K562 (cell line): ENCODE data around the gene EFHC1. TPM values are rescaled to one million over a fixed set of nuclear protein-coding genes. Genes with fewer than 3 reads are reported as not detected.

Experiments
- BRD4 ChIP-seq: fragments of 200-600 bp; sonication (generic); IDR thresholded peaks from 2 replicates; pipeline ENCODE4 v1.6.1; 2017; ENCODE audit warnings: inconsistent platforms
- ERF ChIP-seq: fragments of 450-650 bp; formaldehyde crosslinking; IDR thresholded peaks from 2 replicates; pipeline ENCODE4 v1.4.0; 2020; ENCODE audit warnings: mild to moderate bottlenecking, mixed read lengths
- FOXJ2 ChIP-seq: fragments of 200-800 bp; sonication (Bioruptor generic); IDR thresholded peaks from 2 replicates; pipeline ENCODE4 v1.6.1; 2016; ENCODE audit warnings: missing genetic modification characterization, missing compliant biosample characterization
- JUNB ChIP-seq: fragments of 450-650 bp; formaldehyde crosslinking; conservative IDR thresholded peaks from 2 replicates; pipeline ENCODE4 v1.4.0; 2020; ENCODE audit warnings: mild to moderate bottlenecking
- MECOM ChIP-seq: fragments of 250-450 bp; sonication (Bioruptor Pico); IDR thresholded peaks from 2 replicates; pipeline ENCODE4 v1.8.0; 2022; ENCODE audit warnings: inconsistent platforms
- PHF21A ChIP-seq: fragments of 450-650 bp; IDR thresholded peaks from 2 replicates; pipeline ENCODE4 v1.6.1; 2017; ENCODE audit warnings: low read depth, borderline replicate concordance
- SMARCA4 ChIP-seq: fragments of 450-650 bp; IDR thresholded peaks from 2 replicates; pipeline ENCODE4 v1.6.1; 2016
- TBL1XR1 ChIP-seq, 2 experiments: IDR thresholded peaks; 2 replicates each; pipeline ENCODE4 v1.6.1; 2012; ENCODE audit warnings: improper control_type of control experiment in 2 of 2, low read length in 2 of 2, mild to moderate bottlenecking in 1 of 2
- TFAM ChIP-seq: fragments of 250-450 bp; sonication (Bioruptor Pico); conservative IDR thresholded peaks from 2 replicates; pipeline ENCODE4 v1.5.0; 2021; ENCODE audit warnings: mild to moderate bottlenecking, moderate library complexity
- ZFP1 ChIP-seq: fragments of 450-650 bp; formaldehyde crosslinking; IDR thresholded peaks from 2 replicates; pipeline ENCODE4 v1.4.0; 2020; ENCODE audit warnings: mild to moderate bottlenecking, mixed read lengths
- ZNF175 ChIP-seq: fragments of 200-800 bp; sonication (Bioruptor generic); IDR thresholded peaks from 2 replicates; pipeline ENCODE4 v1.6.1; 2016; ENCODE audit warnings: low read depth, mild to moderate bottlenecking, missing genetic modification characterization, missing compliant biosample characterization
- ZNF212 ChIP-seq: fragments of 450-650 bp; formaldehyde crosslinking; IDR thresholded peaks from 2 replicates; pipeline ENCODE4 v1.4.0; 2020; ENCODE audit warnings: mild to moderate bottlenecking
- ZNF780A ChIP-seq: fragments of 250-450 bp; sonication (Bioruptor Pico); IDR thresholded peaks from 2 replicates; pipeline ENCODE4 v1.5.0; 2021; ENCODE audit warnings: mild to moderate bottlenecking
- polyA plus RNA-seq, 8 experiments: library from polyadenylated mRNA; depleted of rRNA in 4 of 8; stranded (reverse) in 5 of 8; unstranded in 3 of 8; fragments of >200 nt; fragmentation: Nextera tagmentation in 2 of 8; fragmentation: Illumina TruSeq in 1 of 8; extraction: Ambion mirVana in 2 of 8; extraction: Trizol in 1 of 8; gene quantifications; 2 replicates each; pipeline versions ENCODE4 v1.2.1 to v1.2.3, GENCODE V29; 2011 to 2014; ENCODE audit warnings: inconsistent platforms in 1 of 8, missing spikeins in 1 of 8
- total RNA-seq, 7 experiments: library from RNA; depleted of rRNA in 6 of 7; stranded (reverse); fragments of >200 nt in 6 of 7; fragmentation: Illumina TruSeq in 2 of 7; extraction: Trizol in 2 of 7; gene quantifications; 2 replicates each; pipeline versions ENCODE4 v1.2.1 to v1.2.3, GENCODE V29; 2011 to 2021; ENCODE audit warnings: low replicate concordance in 1 of 7
- TF ChIP-seq, protein P1 (sequence below): IDR thresholded peaks from 2 replicates; pipeline ENCODE4 v1.6.1; 2014; ENCODE audit warnings: antibody characterized with exemption
- TF ChIP-seq, protein P2 (sequence below): fragments of 250-450 bp; sonication (Bioruptor Pico); IDR thresholded peaks from 2 replicates; pipeline ENCODE4 v1.8.0; 2021; ENCODE audit warnings: borderline replicate concordance, mild to moderate bottlenecking, moderate library complexity; ENCODE audit not compliant: poor library complexity, severe bottlenecking
- TF ChIP-seq, protein P3 (sequence below): fragments of 450-650 bp; IDR thresholded peaks from 2 replicates; pipeline ENCODE4 v1.6.1; 2018; ENCODE audit warnings: mild to moderate bottlenecking, low read depth; ENCODE audit not compliant: partially characterized antibody
- TF ChIP-seq, protein P4 (sequence below): sonication (generic); formaldehyde crosslinking; IDR thresholded peaks from 2 replicates; pipeline ENCODE4 v1.8.0; 2022; ENCODE audit warnings: mild to moderate bottlenecking, low read depth, missing genetic modification reagents
- TF ChIP-seq, protein P5 (sequence below): fragments of 450-650 bp; formaldehyde crosslinking; IDR thresholded peaks from 2 replicates; pipeline ENCODE4 v1.4.0; 2022; ENCODE audit warnings: missing genetic modification characterization
- TF ChIP-seq, protein P6 (sequence below): fragments of 250-450 bp; sonication (Bioruptor Pico); IDR thresholded peaks from 2 replicates; pipeline ENCODE4 v1.5.0; 2020; ENCODE audit warnings: mild to moderate bottlenecking

The EFHC1 gene
- total and polyA plus RNA-seq, 9 of the 15 experiments (the other 6 are each of a cell fraction or from before 2014, with no cell fraction given), result 9.5 to 31.0 (median 14.9) TPM

DNA sequence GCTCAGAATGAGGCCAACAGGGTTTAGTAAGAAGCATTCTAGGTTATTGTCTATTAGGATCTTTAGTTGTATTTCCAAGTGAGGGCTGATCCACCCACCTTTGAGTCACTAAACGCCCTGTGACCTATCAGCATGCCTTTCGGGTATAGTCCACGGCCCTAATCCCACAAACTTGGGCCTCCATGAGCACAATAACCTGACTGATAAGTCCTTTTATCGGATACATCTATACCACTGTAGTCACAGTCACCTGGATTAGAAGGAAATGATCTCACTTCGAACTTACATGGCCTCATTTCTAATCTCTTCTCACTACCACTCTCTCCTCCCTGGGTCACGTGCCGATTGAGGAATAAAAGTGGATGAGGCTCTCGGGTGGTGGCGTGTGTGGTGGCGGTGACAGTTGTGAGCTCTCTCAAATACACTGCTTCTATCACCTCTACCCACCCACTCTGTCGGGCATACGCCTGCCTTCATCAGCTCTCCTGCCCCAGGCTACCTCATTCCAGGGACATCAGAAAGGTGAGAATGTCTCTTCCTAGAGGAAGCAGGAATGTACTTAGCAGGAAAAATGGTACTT, 91.5 kb downstream of the EFHC1 start (continued):
- TF ChIP-seq TBL1XR1 (IDR thresholded peaks at IDR 0.05; ENCODE audit: low read length in 2 of 2) (no peak), PHF21A (no peak), BRD4 (no peak), JUNB (CRISPR knock-in tag) (no peak), SMARCA4 (peak; percentile 14; the same call in 1 of the 2 replicates), ZFP1 (no peak), ZNF212 (no peak), ZNF780A (CRISPR knock-in tag) (no peak), FOXJ2 (tag) (no peak), MECOM (CRISPR knock-in tag) (peak; percentile 65; the same call in 1 of the 2 replicates), TFAM (CRISPR knock-in tag) (no peak), ERF (CRISPR knock-in tag) (no peak), ZNF175 (CRISPR knock-in tag) (0 out of 2 replicates have a peak, but pooled peaks have one; percentile 22)
- TF ChIP-seq, protein P1, sequence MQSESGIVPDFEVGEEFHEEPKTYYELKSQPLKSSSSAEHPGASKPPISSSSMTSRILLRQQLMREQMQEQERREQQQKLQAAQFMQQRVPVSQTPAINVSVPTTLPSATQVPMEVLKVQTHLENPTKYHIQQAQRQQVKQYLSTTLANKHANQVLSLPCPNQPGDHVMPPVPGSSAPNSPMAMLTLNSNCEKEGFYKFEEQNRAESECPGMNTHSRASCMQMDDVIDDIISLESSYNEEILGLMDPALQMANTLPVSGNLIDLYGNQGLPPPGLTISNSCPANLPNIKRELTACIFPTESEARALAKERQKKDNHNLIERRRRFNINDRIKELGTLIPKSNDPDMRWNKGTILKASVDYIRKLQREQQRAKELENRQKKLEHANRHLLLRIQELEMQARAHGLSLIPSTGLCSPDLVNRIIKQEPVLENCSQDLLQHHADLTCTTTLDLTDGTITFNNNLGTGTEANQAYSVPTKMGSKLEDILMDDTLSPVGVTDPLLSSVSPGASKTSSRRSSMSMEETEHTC, result no peak
- TF ChIP-seq, protein P2, sequence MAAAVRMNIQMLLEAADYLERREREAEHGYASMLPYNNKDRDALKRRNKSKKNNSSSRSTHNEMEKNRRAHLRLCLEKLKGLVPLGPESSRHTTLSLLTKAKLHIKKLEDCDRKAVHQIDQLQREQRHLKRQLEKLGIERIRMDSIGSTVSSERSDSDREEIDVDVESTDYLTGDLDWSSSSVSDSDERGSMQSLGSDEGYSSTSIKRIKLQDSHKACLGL (CRISPR knock-in tag), result no peak
- TF ChIP-seq, protein P3, sequence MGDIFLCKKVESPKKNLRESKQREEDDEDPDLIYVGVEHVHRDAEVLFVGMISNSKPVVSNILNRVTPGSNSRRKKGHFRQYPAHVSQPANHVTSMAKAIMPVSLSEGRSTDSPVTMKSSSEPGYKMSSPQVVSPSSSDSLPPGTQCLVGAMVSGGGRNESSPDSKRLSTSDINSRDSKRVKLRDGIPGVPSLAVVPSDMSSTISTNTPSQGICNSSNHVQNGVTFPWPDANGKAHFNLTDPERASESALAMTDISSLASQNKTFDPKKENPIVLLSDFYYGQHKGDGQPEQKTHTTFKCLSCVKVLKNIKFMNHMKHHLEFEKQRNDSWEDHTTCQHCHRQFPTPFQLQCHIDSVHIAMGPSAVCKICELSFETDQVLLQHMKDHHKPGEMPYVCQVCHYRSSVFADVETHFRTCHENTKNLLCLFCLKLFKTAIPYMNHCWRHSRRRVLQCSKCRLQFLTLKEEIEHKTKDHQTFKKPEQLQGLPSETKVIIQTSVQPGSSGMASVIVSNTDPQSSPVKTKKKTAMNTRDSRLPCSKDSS, result no peak
- TF ChIP-seq, protein P4, sequence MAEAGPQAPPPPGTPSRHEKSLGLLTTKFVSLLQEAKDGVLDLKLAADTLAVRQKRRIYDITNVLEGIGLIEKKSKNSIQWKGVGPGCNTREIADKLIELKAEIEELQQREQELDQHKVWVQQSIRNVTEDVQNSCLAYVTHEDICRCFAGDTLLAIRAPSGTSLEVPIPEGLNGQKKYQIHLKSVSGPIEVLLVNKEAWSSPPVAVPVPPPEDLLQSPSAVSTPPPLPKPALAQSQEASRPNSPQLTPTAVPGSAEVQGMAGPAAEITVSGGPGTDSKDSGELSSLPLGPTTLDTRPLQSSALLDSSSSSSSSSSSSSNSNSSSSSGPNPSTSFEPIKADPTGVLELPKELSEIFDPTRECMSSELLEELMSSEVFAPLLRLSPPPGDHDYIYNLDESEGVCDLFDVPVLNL, result no peak
- TF ChIP-seq, protein P5, sequence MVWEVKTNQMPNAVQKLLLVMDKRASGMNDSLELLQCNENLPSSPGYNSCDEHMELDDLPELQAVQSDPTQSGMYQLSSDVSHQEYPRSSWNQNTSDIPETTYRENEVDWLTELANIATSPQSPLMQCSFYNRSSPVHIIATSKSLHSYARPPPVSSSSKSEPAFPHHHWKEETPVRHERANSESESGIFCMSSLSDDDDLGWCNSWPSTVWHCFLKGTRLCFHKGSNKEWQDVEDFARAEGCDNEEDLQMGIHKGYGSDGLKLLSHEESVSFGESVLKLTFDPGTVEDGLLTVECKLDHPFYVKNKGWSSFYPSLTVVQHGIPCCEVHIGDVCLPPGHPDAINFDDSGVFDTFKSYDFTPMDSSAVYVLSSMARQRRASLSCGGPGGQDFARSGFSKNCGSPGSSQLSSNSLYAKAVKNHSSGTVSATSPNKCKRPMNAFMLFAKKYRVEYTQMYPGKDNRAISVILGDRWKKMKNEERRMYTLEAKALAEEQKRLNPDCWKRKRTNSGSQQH (CRISPR knock-in tag), result no peak
- TF ChIP-seq, protein P6, sequence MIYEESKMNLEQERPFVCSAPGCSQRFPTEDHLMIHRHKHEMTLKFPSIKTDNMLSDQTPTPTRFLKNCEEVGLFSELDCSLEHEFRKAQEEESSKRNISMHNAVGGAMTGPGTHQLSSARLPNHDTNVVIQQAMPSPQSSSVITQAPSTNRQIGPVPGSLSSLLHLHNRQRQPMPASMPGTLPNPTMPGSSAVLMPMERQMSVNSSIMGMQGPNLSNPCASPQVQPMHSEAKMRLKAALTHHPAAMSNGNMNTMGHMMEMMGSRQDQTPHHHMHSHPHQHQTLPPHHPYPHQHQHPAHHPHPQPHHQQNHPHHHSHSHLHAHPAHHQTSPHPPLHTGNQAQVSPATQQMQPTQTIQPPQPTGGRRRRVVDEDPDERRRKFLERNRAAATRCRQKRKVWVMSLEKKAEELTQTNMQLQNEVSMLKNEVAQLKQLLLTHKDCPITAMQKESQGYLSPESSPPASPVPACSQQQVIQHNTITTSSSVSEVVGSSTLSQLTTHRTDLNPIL (CRISPR knock-in tag), result no peak
- TF ChIP-seq, all 486 proteins: peak for 37
